Neural progenitor cell (in vitro differentiated cells): ENCODE data around the gene FAM20C. TPM values are rescaled to one million over a fixed set of nuclear protein-coding genes. Genes with fewer than 3 reads are reported as not detected.
A peak's percentile ranks its signal among the peaks of the same experiment; 100 is the strongest.

ENCODE experiments used
- DNase-seq: peaks from one replicate; pipeline ENCODE4 v3.0.0-alpha.2; 2016; ENCODE audit warnings: low spot score
- H2AFZ ChIP-seq: fragments of 200-600 bp; sonication (generic); replicated peaks from 2 replicates; pipeline ENCODE4 v1.6.1; 2016; ENCODE audit warnings: antibody characterized with exemption
- H3F3A ChIP-seq: fragments of 200-600 bp; sonication (generic); 2 replicates; pipeline ENCODE4 v1.6.1; 2016; ENCODE audit warnings: antibody characterized with exemption, low read depth
- H3K27ac ChIP-seq: fragments of 200-600 bp; sonication (generic); 2 replicates; pipeline ENCODE4 v1.5.1; 2016; ENCODE audit warnings: mild to moderate bottlenecking
- H3K27me3 ChIP-seq: fragments of 200-600 bp; sonication (generic); 2 replicates; pipeline ENCODE4 v1.6.1; 2016; ENCODE audit warnings: mild to moderate bottlenecking, moderate library complexity
- H3K36me3 ChIP-seq: fragments of 200-600 bp; sonication (generic); 2 replicates; pipeline ENCODE4 v1.5.1; 2016
- H3K4me1 ChIP-seq: fragments of 200-600 bp; sonication (generic); 2 replicates; pipeline ENCODE4 v1.6.1; 2016; ENCODE audit warnings: mixed run types
- H3K4me2 ChIP-seq: fragments of 200-600 bp; sonication (generic); 2 replicates; pipeline ENCODE4 v1.6.1; 2016
- H3K4me3 ChIP-seq: fragments of 200-600 bp; sonication (generic); 2 replicates; pipeline ENCODE4 v1.5.1; 2016
- H3K79me2 ChIP-seq: fragments of 200-600 bp; sonication (generic); 2 replicates; pipeline ENCODE4 v1.6.1; 2016; ENCODE audit warnings: low read depth
- H3K9ac ChIP-seq: fragments of 200-600 bp; sonication (generic); 2 replicates; pipeline ENCODE4 v1.6.1; 2016
- H3K9me3 ChIP-seq: fragments of 200-600 bp; sonication (generic); 2 replicates; pipeline ENCODE4 v1.5.1; 2016; ENCODE audit warnings: low read depth
- H4K20me1 ChIP-seq: fragments of 200-600 bp; sonication (generic); 2 replicates; pipeline ENCODE4 v1.6.1; 2016; ENCODE audit warnings: low read depth
- H3K27ac Mint-ChIP-seq: 3 replicates; pipeline ENCODE4 v1.8.0; 2021; ENCODE audit warnings: mixed read lengths
- H3K27me3 Mint-ChIP-seq: 2 replicates; pipeline ENCODE4 v1.8.0; 2022; ENCODE audit warnings: low read depth, mild to moderate bottlenecking, inconsistent platforms, moderate library complexity, mixed read lengths; ENCODE audit not compliant: insufficient read depth
- H3K36me3 Mint-ChIP-seq: 3 replicates; pipeline ENCODE4 v1.8.0; 2021; ENCODE audit warnings: mixed read lengths
- H3K4me1 Mint-ChIP-seq: 3 replicates; pipeline ENCODE4 v1.8.0; 2021; ENCODE audit warnings: mixed read lengths
- H3K4me3 Mint-ChIP-seq: 3 replicates; pipeline ENCODE4 v1.8.0; 2021; ENCODE audit warnings: mild to moderate bottlenecking, moderate library complexity, mixed read lengths
- H3K9me3 Mint-ChIP-seq: 3 replicates; pipeline ENCODE4 v1.8.0; 2020; ENCODE audit warnings: mixed read lengths
- CTCF ChIP-seq: fragments of 200-600 bp; sonication (generic); IDR thresholded peaks from 2 replicates; pipeline ENCODE4 v1.5.1; 2017; ENCODE audit warnings: antibody characterized with exemption, mild to moderate bottlenecking
- EZH2 ChIP-seq: fragments of 200-600 bp; sonication (generic); IDR thresholded peaks from 2 replicates; pipeline ENCODE4 v1.6.1; 2017; ENCODE audit warnings: antibody characterized with exemption, mild to moderate bottlenecking, moderate library complexity
- EZH2phosphoT487 ChIP-seq: fragments of 200-600 bp; sonication (generic); IDR thresholded peaks from 2 replicates; pipeline ENCODE4 v1.6.1; 2017; ENCODE audit warnings: antibody characterized with exemption
- total RNA-seq: library from RNA; depleted of rRNA; stranded (reverse); fragments of >200 nt; gene quantifications from 2 replicates; pipeline ENCODE4 v1.2.3, GENCODE V29; 2015; ENCODE audit warnings: low replicate concordance

The FAM20C gene
- total RNA-seq, 1 donor from 2014 or later = 3.8 TPM

GRCh38 chr7:298743-299142, 106.4 kb downstream of the FAM20C start:
- no peaks in the 10 kb centered on the region for H3K27me3 ChIP-seq
- no peak overlapping the region for H3K27ac ChIP-seq
- no peaks in the 10 kb centered on the region for H4K20me1 ChIP-seq
- no peak for DNase-seq
- Mint-ChIP-seq H3K27me3 (peaks cover 7% of the 10 kb centered on the region), H3K36me3 (no peaks in the 10 kb centered on the region), H3K4me3 (no peak overlapping the region), H3K27ac (peak overlapping the region; percentile 25), H3K4me1 (peaks cover 16% of the 10 kb centered on the region), H3K9me3 (no peaks in the 10 kb centered on the region)
- H3K36me3 ChIP-seq = no peaks in the 10 kb centered on the region
- H2AFZ ChIP-seq = no peak overlapping the region
- H3F3A ChIP-seq = no peaks in the 10 kb centered on the region
- no peak overlapping the region for H3K9ac ChIP-seq
- TF ChIP-seq CTCF (no peak), EZH2 (no peak), EZH2phosphoT487 (no peak)
- H3K4me3 ChIP-seq = no peak overlapping the region
- no peaks in the 10 kb centered on the region for H3K9me3 ChIP-seq
- no peak overlapping the region for H3K4me2 ChIP-seq
- no peaks in the 10 kb centered on the region for H3K4me1 ChIP-seq
- no peaks in the 10 kb centered on the region for H3K79me2 ChIP-seq

DNA sequence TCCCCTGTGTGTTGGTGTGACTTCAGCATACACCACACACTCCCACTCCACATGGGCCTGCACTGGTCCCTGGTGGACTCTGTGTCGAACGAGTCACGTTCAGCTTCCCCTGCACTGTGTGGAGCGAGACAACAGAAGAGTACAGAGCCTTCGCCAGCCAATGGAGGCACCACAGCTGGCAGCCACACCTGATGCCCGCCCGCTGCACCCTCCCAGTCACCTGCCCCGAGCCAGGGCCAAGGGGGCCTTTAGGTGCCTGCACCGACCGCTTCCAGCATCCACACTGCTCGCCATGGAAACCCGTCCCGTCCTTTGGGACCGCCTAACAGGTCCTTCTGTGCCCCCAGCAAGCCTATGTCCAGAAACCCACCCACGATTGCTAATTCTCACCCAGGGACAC, 106.8 kb downstream of the FAM20C start:
- no peaks in the 10 kb centered on the region for H3K4me1 ChIP-seq
- no peak overlapping the region for H3K27ac Mint-ChIP-seq
- H3K4me2 ChIP-seq = no peak overlapping the region
- no peak overlapping the region for H3K4me3 ChIP-seq
- H3K9me3 Mint-ChIP-seq = no peaks in the 10 kb centered on the region
- H4K20me1 ChIP-seq = no peaks in the 10 kb centered on the region
- H2AFZ ChIP-seq = no peak overlapping the region
- no peaks in the 10 kb centered on the region for H3K36me3 Mint-ChIP-seq
- H3K4me1 Mint-ChIP-seq = peaks cover 16% of the 10 kb centered on the region
- H3K27ac ChIP-seq = no peak overlapping the region
- H3K27me3 ChIP-seq = no peaks in the 10 kb centered on the region
- no peak overlapping the region for H3K9ac ChIP-seq
- DNase-seq = no peak
- no peaks in the 10 kb centered on the region for H3K9me3 ChIP-seq
- no peaks in the 10 kb centered on the region for H3K36me3 ChIP-seq
- no peaks in the 10 kb centered on the region for H3K79me2 ChIP-seq
- H3F3A ChIP-seq = no peaks in the 10 kb centered on the region
- TF ChIP-seq EZH2 = no peak
- TF ChIP-seq CTCF = no peak
- TF ChIP-seq EZH2phosphoT487 = no peak
- H3K4me3 Mint-ChIP-seq = no peak overlapping the region
- peaks cover 6% of the 10 kb centered on the region for H3K27me3 Mint-ChIP-seq

- no peak for TF ChIP-seq EZH2phosphoT487
- TF ChIP-seq CTCF = no peak
- TF ChIP-seq EZH2 = no peak
- Histone ChIP-seq H3K4me1 (no peaks in the 10 kb centered on the region), H4K20me1 (no peaks in the 10 kb centered on the region), H3K4me3 (no peak overlapping the region), H3K9me3 (no peaks in the 10 kb centered on the region), H3K4me2 (no peak overlapping the region), H3K9ac (no peak overlapping the region), H3K27ac (no peak overlapping the region), H3K79me2 (no peaks in the 10 kb centered on the region), H2AFZ (no peak overlapping the region), H3K36me3 (no peaks in the 10 kb centered on the region), H3F3A (no peaks in the 10 kb centered on the region), H3K27me3 (no peaks in the 10 kb centered on the region)
- H3K27ac Mint-ChIP-seq = no peak overlapping the region
- no peaks in the 10 kb centered on the region for H3K36me3 Mint-ChIP-seq
- H3K4me1 Mint-ChIP-seq = peaks cover 16% of the 10 kb centered on the region
- DNase-seq = no peak
- no peak overlapping the region for H3K4me3 Mint-ChIP-seq
- H3K27me3 Mint-ChIP-seq = peaks cover 9% of the 10 kb centered on the region
- H3K9me3 Mint-ChIP-seq = peaks cover 3% of the 10 kb centered on the region
These were observed 107.3 kb downstream of the FAM20C start for GRCh38 chr7:299628-300027.

DNA sequence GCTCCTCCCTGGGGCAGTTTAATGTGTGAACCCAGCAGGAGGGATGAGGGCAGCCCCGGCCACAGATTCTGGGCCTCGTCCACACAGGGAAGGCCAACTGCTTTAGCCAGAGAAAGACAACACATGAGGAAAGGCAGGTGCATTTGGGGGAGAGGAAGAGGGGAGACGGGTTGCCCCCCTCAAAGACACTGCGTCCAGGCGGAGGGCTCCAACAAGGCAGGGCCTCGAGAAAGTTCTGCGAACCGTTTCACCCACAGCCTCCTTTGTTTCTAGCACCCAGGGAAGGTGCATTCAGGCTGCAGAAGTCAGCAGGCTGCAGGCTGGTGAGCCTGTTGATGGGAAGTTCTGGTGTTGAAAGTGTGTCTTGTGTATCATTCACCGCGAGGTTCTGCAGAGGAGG, 107.7 kb downstream of the FAM20C start:
- no peak overlapping the region for H3K9ac ChIP-seq
- Mint-ChIP-seq H3K27ac (no peak overlapping the region), H3K36me3 (no peaks in the 10 kb centered on the region)

More for the DNA sequence above, 107.7 kb downstream of the FAM20C start:
- Histone ChIP-seq H3K36me3 (no peaks in the 10 kb centered on the region), H3K79me2 (no peaks in the 10 kb centered on the region), H3K4me3 (no peak overlapping the region), H3K27ac (no peak overlapping the region), H3K4me2 (no peak overlapping the region), H3K4me1 (no peaks in the 10 kb centered on the region), H2AFZ (no peak overlapping the region), H3K27me3 (no peaks in the 10 kb centered on the region), H3F3A (no peaks in the 10 kb centered on the region), H4K20me1 (no peaks in the 10 kb centered on the region), H3K9me3 (no peaks in the 10 kb centered on the region)
- Mint-ChIP-seq H3K4me1 (peaks cover 16% of the 10 kb centered on the region), H3K27me3 (peaks cover 7% of the 10 kb centered on the region), H3K9me3 (peaks cover 3% of the 10 kb centered on the region), H3K4me3 (no peak overlapping the region)
- DNase-seq = no peak
- TF ChIP-seq EZH2 = no peak
- no peak for TF ChIP-seq EZH2phosphoT487
- no peak for TF ChIP-seq CTCF
